HepG2 (cell line): ENCODE results near the gene ITPRIPL1. TPM values are rescaled to one million over a fixed set of nuclear protein-coding genes. Genes with fewer than 3 reads are reported as not detected.

Experiments
- ATAC-seq: fragments of 200-7000 bp; cut with Tn5 transposase; 3 replicates; pipeline ENCODE4 v1.9.1; 2020; ENCODE audit warnings: mild to moderate bottlenecking, moderate library complexity
- BruUV-seq: library from RNA; stranded (reverse); fragments of 400-500 nt; replicated peaks from 2 replicates; lab custom pipeline; 2021; lab: Mats Ljungman, UMichigan
- CTCF ChIA-PET: fragments of 300-600 bp; formaldehyde crosslinking; extraction: SDS; loops from one replicate; lab custom pipeline; 2021; ENCODE audit warnings: low total read pairs, inconsistent platforms, low intra/inter-chr PET ratio; lab: Yijun Ruan, JAX
- POLR2A ChIA-PET: fragments of 350-600 bp; sonication (Branson Sonifier 250); formaldehyde crosslinking; loops from one replicate; lab custom pipeline; 2020; ENCODE audit warnings: antibody characterized with exemption, inconsistent platforms; lab: Yijun Ruan, JAX
- DNase-seq: peaks from one replicate; pipeline ENCODE4 v3.0.0-alpha.2; 2015; ENCODE audit warnings: low spot score
- FAIRE-seq: peaks from 3 replicates; lab custom pipeline; 2011; peaks lifted over from hg19 to GRCh38; lab: Jason Lieb, UNC
- H2AFZ ChIP-seq: one replicate; pipeline ENCODE4 v1.6.1; 2011; ENCODE audit warnings: low read length, inconsistent platforms
- H3K27ac ChIP-seq: fragments of 300-600 bp; 3 replicates; pipeline ENCODE4 v1.8.0; 2011; ENCODE audit warnings: mixed run types, mild to moderate bottlenecking, mixed read lengths, low read length, inconsistent platforms; ENCODE audit not compliant: insufficient read depth; ENCODE audit errors: extremely low read length
- H3K27me3 ChIP-seq, 2 experiments: fragments of 200-600 bp in 1 of 2; 2 replicates in 1 of 2; 3 replicates in 1 of 2; pipeline versions ENCODE4 v1.6.0 to v1.8.0; 2011; ENCODE audit warnings: low read length in 2 of 2, mild to moderate bottlenecking in 2 of 2, moderate library complexity in 2 of 2, inconsistent platforms in 1 of 2; ENCODE audit not compliant: insufficient read depth in 2 of 2, control insufficient read depth in 1 of 2
- H3K36me3 ChIP-seq, 2 experiments: fragments of 200-600 bp in 1 of 2; replicated peaks in 1 of 2; 2 replicates in 1 of 2; 3 replicates in 1 of 2; pipeline versions ENCODE4 v1.5.1 to v1.8.0; 2011; ENCODE audit warnings: low read length in 2 of 2, inconsistent platforms in 1 of 2; ENCODE audit not compliant: insufficient read depth in 2 of 2, control insufficient read depth in 1 of 2
- H3K4me1 ChIP-seq: 2 replicates; pipeline ENCODE4 v1.5.1; 2012; ENCODE audit warnings: low read length, inconsistent platforms; ENCODE audit not compliant: insufficient read depth
- H3K4me2 ChIP-seq: 2 replicates; pipeline ENCODE4 v1.6.0; 2011; ENCODE audit warnings: low read depth, low read length, inconsistent platforms
- H3K4me3 ChIP-seq, 3 experiments: fragments of 200-600 bp in 1 of 3; sonication (generic), shearing (Covaris generic) in 1 of 3; replicated peaks in 1 of 3; 2 replicates each; pipeline ENCODE4 v1.5.1; 2011 to 2016; ENCODE audit warnings: low read length in 3 of 3, inconsistent platforms in 2 of 3, low read depth in 2 of 3, mild to moderate bottlenecking in 2 of 3, control low read depth in 1 of 3, mixed read lengths in 1 of 3; ENCODE audit not compliant: insufficient read depth in 1 of 3
- H3K79me2 ChIP-seq: one replicate; pipeline ENCODE4 v1.6.1; 2011; ENCODE audit warnings: low read length, inconsistent platforms; ENCODE audit not compliant: insufficient read depth
- H3K9ac ChIP-seq: 2 replicates; pipeline ENCODE4 v1.6.0; 2011; ENCODE audit warnings: mild to moderate bottlenecking, low read depth, low read length, inconsistent platforms; ENCODE audit not compliant: insufficient read depth
- H3K9me3 ChIP-seq: 2 replicates; pipeline ENCODE4 v1.5.1; 2012; ENCODE audit warnings: mild to moderate bottlenecking, low read length
- H4K20me1 ChIP-seq: 2 replicates; pipeline ENCODE4 v1.6.0; 2011; ENCODE audit warnings: inconsistent platforms, mild to moderate bottlenecking, low read length, moderate library complexity; ENCODE audit not compliant: insufficient read depth
- CTCF ChIP-seq: sonication (generic); formaldehyde crosslinking; IDR thresholded peaks from 2 replicates; pipeline ENCODE4 v1.5.0; 2020; ENCODE audit warnings: mild to moderate bottlenecking, missing genetic modification reagents, moderate library complexity
- SOX5 ChIP-seq: IDR thresholded peaks from 2 replicates; pipeline ENCODE4 v1.6.1; 2016; ENCODE audit warnings: borderline replicate concordance
- ZNF574 ChIP-seq: sonication (generic); formaldehyde crosslinking; IDR thresholded peaks from 2 replicates; pipeline ENCODE4 v1.4.0; 2020; ENCODE audit warnings: missing genetic modification reagents
- ZNF616 ChIP-seq: sonication (generic); formaldehyde crosslinking; IDR thresholded peaks from 2 replicates; pipeline ENCODE4 v1.5.0; 2020; ENCODE audit warnings: low read depth, mild to moderate bottlenecking, missing genetic modification reagents
- ZNF713 ChIP-seq: sonication (generic); formaldehyde crosslinking; IDR thresholded peaks from 2 replicates; pipeline ENCODE4 v1.4.0; 2020; ENCODE audit warnings: mild to moderate bottlenecking, missing genetic modification reagents
- WGBS: methylation state at CpG from one replicate; pipeline ENCODE4 v1.1.6; 2017; ENCODE audit warnings: low lambda C conversion rate; 5-methylcytosine and 5-hydroxymethylcytosine counted together
- in situ Hi-C: cut with HindIII; loops from 2 replicates; pipeline ENCODE4 v1.10.0; 2017; ENCODE audit warnings: low pct_unique_long_range_greater_than_20kb; ENCODE audit not compliant: extremely low pct_ligation_motif_present
- intact Hi-C: fragments of 100-400 bp; cut with micrococcal nuclease; formaldehyde crosslinking; loops from one replicate; pipeline ENCODE4 v1.10.0; 2022; ENCODE audit not compliant: unreplicated experiment
- polyA plus RNA-seq, 8 experiments: library from polyadenylated mRNA; depleted of rRNA in 3 of 8; stranded (reverse) in 7 of 8; unstranded in 1 of 8; fragments of >200 nt; fragmentation: Illumina TruSeq in 4 of 8; extraction: Trizol in 4 of 8; gene quantifications; 2 replicates each; pipeline versions ENCODE4 v1.2.1 to v1.2.3, GENCODE V29; 2011 to 2016; ENCODE audit warnings: low read depth in 4 of 8, missing spikeins in 1 of 8, mixed read lengths in 1 of 8; ENCODE audit not compliant: insufficient read depth in 1 of 8
- total RNA-seq, 5 experiments: library from RNA; depleted of rRNA; stranded (reverse); fragments of >200 nt; fragmentation: Illumina TruSeq; extraction: Trizol; gene quantifications; 2 replicates each; pipeline ENCODE4 v1.2.3, GENCODE V29; 2016; ENCODE audit warnings: low read depth in 1 of 5

Gene ITPRIPL1
- total and polyA plus RNA-seq, 2 of the 13 experiments (the other 11 are each of a cell fraction or from before 2014, with no cell fraction given), result 4.3 to 11.7 TPM

- in situ Hi-C loops, result no loop called here
- peaks cover 37% of the 10 kb centered on the region for H3K4me1 ChIP-seq
These were observed 20.5 kb upstream of the ITPRIPL1 start for GRCh38 chr2:96304606-96305005.

More at GRCh38 chr2:96304606-96305005, 20.5 kb upstream of the ITPRIPL1 start:
- TF ChIP-seq SOX5 (CRISPR knock-in tag) (0 out of 2 replicates have a peak, but pooled peaks have one; percentile 7), ZNF713 (CRISPR knock-in tag) (0 out of 2 replicates have a peak, but pooled peaks have one; percentile 12), ZNF616 (CRISPR knock-in tag) (0 out of 2 replicates have a peak, but pooled peaks have one; percentile 19), ZNF574 (CRISPR knock-in tag) (no peak), CTCF (CRISPR knock-in tag) (0 out of 2 replicates have a peak, but pooled peaks have one; percentile 17)
- TF ChIP-seq, all 625 proteins: peak for 4
- H3K27me3 ChIP-seq, result no peaks in the 10 kb centered on the region; a peak in 1 of 5 replicates
- WGBS, result 22% methylated on average over 11 of the region's 11 CpGs
- peak overlapping the region; percentile 79 to 92 (median 91) for H3K4me3 ChIP-seq
- ChIA-PET POLR2A (interaction anchor here (0.7 to 4.0 kb wide), 14 partner anchors 9 to 117 kb away, joined by 3 to 45 read pairs (median 8); partner anchors contain the start of genes CIAO1, ITPRIPL1, NCAPH and STARD7), CTCF (interaction anchor here (1.4 kb wide), 1 partner anchor 204 kb away, joined by 4 read pairs; no protein-coding TSS in a partner anchor)
- peaks cover 43% of the 10 kb centered on the region for H3K79me2 ChIP-seq
- no peak overlapping the region for H2AFZ ChIP-seq
- ATAC-seq, result 0 out of 3 replicates have a peak, but pooled peaks have one; percentile 10
- intact Hi-C loops, result loop anchor here (1.0 to 2.0 kb wide), 5 partner anchors 17 to 205 kb away; partner anchors contain the start of genes CIAO1 and ITPRIPL1
- no TSS peak for BruUV-seq
- H3K36me3 ChIP-seq, result peaks cover 20 to 37% of the 10 kb centered on the region in 2 experiments
- H3K4me2 ChIP-seq, result peak overlapping the region; percentile 89
- DNase-seq, result peak; percentile 13
- H3K9me3 ChIP-seq, result no peaks in the 10 kb centered on the region
- FAIRE-seq, result no peak
- H3K27ac ChIP-seq, result peak overlapping the region; percentile 75
- H4K20me1 ChIP-seq, result no peaks in the 10 kb centered on the region
- H3K9ac ChIP-seq, result peak overlapping the region; percentile 85
